WTC11 (cell line): ENCODE results near the gene SH3BP4.

ENCODE experiments used
- CREB1 ChIP-seq: sonication (generic); formaldehyde crosslinking; IDR thresholded peaks from 2 replicates; pipeline ENCODE4 v1.8.0; 2023; ENCODE audit warnings: mild to moderate bottlenecking, missing genetic modification reagents
- CREM ChIP-seq: sonication (generic); formaldehyde crosslinking; IDR thresholded peaks from 2 replicates; pipeline ENCODE4 v1.8.1; 2022; ENCODE audit warnings: mild to moderate bottlenecking, missing genetic modification reagents, moderate library complexity
- CTCF ChIP-seq: fragments of 200-600 bp; IDR thresholded peaks from 2 replicates; pipeline ENCODE4 v1.8.0; 2022; ENCODE audit warnings: antibody characterized with exemption
- ETV6 ChIP-seq: sonication (generic); formaldehyde crosslinking; IDR thresholded peaks from 2 replicates; pipeline ENCODE4 v1.8.1; 2022; ENCODE audit warnings: mild to moderate bottlenecking, missing genetic modification reagents
- MAX ChIP-seq: sonication (generic); formaldehyde crosslinking; IDR thresholded peaks from 2 replicates; pipeline ENCODE4 v1.8.0; 2022; ENCODE audit warnings: mild to moderate bottlenecking, missing genetic modification reagents
- MLX ChIP-seq: sonication (generic); formaldehyde crosslinking; IDR thresholded peaks from 2 replicates; pipeline ENCODE4 v1.8.1; 2023; ENCODE audit warnings: mild to moderate bottlenecking, missing genetic modification reagents, moderate library complexity
- NR3C1 ChIP-seq: sonication (generic); formaldehyde crosslinking; conservative IDR thresholded peaks from 2 replicates; pipeline ENCODE4 v1.8.1; 2023; ENCODE audit warnings: low read depth, mild to moderate bottlenecking, missing genetic modification reagents
- TP53 ChIP-seq: sonication (generic); formaldehyde crosslinking; IDR thresholded peaks from 2 replicates; pipeline ENCODE4 v1.8.1; 2023; ENCODE audit warnings: mild to moderate bottlenecking, missing genetic modification reagents

DNA sequence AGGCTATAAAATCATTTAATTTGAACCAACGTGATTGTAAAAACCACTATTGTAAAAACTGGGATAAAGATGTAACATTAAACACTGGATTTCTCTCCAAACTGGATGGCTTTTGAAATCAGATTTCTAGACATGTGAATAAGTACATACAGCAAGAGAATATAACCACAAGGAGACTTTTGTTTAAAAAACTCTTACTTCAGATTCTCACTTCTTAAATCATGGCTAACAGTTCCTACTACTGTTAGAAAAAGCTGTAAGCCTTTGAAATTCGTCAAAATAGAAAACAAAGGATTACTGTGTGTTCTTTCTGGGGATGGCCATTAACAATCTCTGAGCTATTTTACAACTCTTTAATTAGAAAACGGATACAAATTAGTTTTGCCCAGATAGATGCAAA, 39.4 kb upstream of the SH3BP4 start:
- TF ChIP-seq CTCF (no peak), MLX (CRISPR knock-in tag) (no peak), ETV6 (CRISPR knock-in tag) (no peak), MAX (no peak), NR3C1 (CRISPR knock-in tag) (no peak), TP53 (CRISPR knock-in tag) (no peak), CREM (CRISPR knock-in tag) (no peak), CREB1 (CRISPR knock-in tag) (no peak)
